Suppressor macrophage (primary cell): Measurements from ENCODE around the gene ITGA7.

Source experiments
- DNase-seq, 4 experiments: peaks; one replicate each; pipeline ENCODE4 v3.0.0-alpha.2; 2020 to 2022

Gene ITGA7

DNA sequence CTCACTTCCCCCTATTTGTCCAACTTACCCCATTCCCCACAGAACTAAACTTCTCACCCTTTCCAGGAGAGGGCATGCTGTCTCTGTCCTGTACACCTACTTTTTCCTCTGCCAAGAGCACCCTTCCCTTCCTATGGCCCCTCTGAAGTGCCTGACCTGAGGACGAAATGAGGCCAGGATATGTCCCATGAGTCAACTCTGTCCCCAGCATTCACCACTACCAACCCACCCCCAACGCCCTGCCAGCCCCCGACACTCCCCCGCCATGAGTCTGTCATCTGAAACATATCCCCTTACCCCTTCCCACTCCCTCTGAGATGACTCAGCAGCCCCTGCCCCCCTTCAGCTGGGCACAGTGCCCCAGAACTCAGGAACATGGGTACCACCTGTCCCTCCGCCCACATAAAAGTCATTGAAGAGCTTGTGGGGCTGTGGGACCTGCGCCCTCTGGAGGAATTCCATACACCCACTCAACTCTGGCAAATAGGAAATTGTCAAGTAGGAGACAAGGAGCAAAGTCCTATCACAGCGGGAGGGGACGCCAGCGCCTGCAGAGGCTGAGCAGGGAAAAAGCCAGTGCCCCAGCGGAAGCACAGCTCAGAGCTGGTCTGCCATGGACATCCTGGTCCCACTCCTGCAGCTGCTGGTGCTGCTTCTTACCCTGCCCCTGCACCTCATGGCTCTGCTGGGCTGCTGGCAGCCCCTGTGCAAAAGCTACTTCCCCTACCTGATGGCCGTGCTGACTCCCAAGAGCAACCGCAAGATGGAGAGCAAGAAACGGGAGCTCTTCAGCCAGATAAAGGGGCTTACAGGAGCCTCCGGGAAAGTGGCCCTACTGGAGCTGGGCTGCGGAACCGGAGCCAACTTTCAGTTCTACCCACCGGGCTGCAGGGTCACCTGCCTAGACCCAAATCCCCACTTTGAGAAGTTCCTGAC is 26.3 kb downstream of the ITGA7 start:
- peak; percentile 54 to 74 (median 70) for DNase-seq

DNA sequence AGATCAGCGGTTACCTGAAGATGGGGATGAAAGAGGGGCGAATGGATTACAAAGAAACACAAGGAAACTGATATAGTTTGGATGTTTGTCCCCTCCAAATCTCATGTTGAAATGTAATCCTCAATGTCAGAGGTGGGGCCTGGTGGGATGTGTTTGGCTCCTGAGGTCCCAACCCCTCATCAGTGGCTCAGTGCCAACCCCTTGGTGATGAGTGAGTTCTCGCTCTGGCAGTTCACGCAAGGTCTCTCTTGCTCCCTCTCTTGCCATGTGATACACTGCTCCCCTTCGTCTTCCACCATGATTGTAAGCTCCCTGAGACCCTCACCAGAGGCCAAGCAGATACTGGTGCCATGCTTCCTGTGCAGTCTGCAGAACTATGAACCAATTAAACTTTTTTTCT is 28.0 kb downstream of the ITGA7 start:
- no peak for DNase-seq

DNA sequence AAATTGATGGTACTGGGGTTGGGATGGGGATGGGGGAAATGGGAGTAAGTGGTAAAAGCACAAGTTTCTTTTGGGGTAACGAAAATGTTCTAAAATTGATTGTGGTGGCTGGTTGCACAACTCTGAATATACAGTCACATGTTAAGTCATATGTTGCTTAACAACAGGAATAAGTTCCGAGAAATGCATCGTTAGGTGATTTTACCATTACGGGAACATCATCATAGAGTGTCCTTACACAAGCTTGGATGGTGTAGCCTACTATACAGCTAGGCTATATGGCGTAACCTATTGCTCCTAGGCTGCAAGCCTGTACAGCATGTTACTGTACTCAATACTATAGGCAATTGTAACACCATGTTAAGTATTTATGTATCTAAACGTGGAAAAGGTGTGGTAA is 31.0 kb downstream of the ITGA7 start:
- DNase-seq, result peak; percentile 59 to 92 (median 80)

DNA sequence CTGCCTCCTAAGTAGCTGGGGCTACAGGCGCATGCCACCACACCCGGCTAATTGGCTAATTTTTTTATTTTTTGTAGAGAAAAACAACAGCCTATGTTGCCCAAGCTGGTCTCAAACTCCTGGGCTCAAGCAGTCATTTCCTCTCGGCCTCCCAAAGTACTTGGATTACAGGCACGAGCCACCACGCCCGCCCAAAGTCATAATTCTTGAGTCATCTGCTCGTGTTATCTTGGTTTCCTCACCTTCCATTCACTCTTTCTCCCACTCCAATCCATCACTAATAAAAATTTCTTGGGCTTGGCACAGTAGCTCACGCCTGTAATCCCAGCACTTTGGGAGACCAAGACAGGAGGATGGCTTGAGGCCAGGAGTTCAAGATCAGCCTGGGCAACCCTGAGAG is 32.0 kb downstream of the ITGA7 start:
- peak; percentile 42 to 71 (median 64) for DNase-seq

DNA sequence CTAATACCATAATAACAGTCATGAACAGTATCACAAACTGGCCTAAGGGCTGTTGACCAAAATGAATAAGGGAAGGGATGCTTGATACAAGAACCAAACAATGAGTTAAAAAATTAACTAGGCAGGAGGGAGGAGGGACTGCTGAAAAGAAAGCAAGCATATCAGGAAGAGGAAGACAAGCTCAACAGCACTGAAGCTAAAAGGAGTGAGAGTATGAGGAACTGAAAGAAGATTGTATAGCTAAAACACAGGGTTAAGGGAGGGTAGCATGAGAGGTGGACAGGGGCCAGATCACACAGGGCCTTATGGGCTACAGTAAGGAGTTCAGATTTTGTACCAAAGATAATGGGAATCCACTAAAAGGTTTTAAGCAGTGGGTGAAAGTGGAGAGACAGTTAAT is 34.1 kb downstream of the ITGA7 start:
- peak; percentile 39 to 81 (median 68) for DNase-seq

DNA sequence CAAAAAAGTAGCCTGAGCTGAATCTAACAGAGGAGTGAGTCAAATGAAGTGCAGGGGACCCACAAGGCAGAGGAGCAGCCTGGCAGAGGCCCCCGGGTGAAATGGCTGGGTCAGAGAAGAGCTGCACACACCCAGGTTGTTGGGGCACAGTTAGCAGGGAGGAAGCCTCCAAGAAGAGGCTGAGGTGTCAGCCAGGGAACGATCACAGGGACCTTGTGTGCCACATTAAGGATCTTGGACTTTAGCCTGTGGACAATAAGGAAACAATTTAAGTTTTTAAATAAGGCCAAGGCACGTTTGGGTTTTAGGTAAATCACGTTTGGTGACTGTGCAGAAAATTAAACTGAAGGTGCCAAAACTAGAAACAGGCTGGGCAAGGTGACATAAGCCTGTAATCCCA is 36.0 kb downstream of the ITGA7 start:
- no peak for DNase-seq

DNA sequence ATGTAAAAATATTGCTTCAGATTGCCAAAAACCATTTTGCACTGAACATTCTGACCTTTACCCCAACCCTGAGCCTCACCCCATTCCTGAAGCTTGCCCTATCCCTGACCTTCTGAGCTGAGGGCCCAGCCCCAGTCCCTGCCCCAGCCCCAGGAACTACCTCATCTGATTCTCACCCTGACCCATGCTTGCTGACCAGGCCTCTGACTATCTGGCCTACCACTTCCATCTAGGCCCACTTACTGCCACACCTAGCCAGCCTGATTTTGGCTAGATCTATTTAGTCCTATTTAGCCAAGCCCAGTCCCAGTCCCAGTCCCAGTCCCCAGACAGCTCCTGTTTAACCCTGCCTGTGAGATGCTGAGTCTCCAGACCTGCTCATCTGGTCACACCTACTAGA is 37.4 kb downstream of the ITGA7 start:
- no peak for DNase-seq

DNA sequence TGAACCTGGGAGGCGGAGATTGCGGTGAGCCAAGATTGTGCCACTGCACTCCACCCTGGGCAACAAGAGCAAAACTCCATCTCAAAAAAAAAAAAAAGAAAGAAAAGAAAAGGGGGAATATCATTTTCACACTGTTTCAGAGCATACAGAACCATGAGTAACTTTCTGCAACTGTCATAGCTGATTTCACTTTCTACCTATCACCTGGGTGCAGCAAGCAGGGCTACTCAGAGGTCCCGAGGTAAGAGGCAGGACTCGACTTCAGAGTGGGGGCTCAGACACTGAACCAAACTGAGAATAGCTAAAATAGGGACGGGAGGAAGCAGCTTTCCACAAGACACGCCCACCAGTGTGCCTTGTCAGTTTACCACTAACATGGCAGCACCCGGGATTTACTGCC is 41.2 kb downstream of the ITGA7 start:
- no peak for DNase-seq

DNA sequence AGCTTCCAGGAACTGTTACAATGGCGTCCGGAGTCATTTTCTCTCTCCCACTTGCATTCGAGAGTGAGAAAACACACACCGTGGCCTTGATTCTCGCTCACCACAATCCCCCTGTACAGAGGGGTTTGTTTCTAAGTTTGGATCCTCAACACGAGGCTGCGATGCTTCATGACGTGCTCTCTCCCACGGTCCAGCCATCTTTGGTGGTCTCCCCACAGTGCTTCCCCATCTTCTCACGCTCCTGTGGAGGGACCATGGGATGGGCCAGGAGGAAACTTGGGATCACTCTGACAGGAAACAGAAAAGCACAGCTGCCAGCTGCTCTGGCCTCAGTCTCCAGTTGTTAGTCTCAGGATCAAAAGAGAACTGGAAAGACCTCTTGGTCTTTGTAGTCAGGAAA is 42.9 kb downstream of the ITGA7 start:
- no peak for DNase-seq

DNA sequence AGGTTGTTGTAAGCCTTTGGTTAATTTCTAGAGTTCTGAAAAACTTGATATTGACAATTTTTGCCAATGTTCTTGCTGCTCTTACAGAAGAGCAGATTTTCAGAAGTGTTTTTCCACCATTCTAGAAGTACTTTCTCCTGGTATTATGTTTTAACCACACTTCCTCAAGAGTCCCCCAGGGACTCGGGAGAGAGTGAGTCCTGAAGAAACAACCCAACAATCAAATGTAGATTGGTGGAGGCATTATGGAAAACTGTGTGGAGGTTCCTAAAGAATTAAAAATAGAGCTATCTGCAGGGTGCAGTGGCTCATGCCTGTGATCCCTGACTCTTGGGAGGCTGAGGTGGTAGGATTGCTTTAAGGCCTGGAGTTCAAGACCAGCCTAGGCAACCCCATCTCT is 44.3 kb downstream of the ITGA7 start:
- no peak for DNase-seq

DNA sequence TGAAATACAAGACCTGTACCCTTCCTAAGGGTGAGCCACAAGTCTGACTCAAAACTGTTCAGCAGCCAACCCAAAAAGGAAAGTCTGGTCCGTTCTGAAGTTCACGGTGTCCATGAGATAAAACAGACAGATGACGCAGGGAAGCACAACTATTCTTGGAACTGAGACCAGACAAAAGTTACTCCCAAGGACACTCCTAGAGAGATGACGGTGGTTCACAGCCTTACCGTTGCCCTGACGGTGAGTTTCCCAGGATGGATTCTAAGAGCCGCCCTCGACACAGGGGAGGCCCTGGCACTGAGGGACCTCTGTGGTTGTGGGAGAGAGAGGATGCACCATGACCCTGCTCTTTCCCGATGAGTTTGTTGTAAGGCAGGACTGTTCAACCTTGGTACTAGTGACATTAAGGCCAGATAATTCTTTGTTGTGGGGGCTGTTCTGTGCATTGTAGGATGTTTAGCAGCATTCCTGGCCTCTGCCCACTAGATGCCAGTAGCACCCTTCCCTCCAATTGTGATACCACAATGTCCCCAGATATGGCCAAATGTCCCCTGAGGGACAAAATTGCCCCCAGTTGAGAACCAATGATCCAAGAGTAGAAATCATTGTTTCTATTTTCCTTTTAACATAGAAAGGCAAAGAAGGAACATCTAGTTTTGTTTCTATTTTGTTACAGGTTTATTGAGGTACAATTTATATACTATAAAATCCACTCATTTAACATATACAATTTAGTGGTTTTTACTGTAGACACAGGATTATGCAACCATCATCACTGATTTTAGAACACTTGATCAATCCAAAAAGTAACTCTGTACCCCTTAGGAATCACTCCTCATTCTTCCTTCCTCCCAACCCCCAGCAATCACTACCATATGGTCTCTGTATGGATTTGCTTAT is 48.0 kb downstream of the ITGA7 start:
- peak; percentile 71 to 75 (median 71) for DNase-seq

DNA sequence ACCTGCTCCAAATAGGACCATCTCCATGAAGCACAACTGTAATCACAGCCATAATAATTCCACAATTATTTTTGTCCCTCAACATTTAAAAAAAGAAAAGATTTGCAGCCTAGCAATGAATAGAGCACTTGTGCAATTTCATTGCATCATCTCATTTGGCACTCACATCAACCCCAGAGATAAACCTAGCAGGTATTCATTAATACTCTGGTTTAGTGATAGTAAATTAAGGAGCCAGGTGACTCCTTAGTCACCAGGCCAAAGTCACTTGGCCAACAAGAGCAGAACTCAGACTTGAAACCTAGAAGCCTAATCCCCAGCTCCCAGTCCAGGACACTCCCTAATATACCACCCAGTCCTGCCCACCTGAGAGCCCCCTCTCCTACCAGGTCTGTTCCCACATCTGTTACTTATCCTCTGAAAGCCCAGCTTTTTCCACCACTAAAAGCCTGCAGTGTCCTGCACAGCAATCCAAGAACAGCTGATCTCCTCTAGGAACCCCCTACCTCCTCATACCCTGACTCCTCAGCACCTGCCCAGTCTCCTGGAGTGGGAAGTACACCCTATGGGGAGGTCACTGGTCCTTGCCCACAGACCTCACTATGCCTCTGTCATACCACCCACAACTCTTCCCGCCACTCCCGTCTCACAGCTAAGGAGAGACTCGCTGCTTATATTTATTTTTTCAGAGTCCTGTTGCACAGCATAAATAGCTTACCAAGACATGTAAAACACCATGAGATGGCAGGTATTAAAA is 48.9 kb downstream of the ITGA7 start:
- DNase-seq, result no peak

DNA sequence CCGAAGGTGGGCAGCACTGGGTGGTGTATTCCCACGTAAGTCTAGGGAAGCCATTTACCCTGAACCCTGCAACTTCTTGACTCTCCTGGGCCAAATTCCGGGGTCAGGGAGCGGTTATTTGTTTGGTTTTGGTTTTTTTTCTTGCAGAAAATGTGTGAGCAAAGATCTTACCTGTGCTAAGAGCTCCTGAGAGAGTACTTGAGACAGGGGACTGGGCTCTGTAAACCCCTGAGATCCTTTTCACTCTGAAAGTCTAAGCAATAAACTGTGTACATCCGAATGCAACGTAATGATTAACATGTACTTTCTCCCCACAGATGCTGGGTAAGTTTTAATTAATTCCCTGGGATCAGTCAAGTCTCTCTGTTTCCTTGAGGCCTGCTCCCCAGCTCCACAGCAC is 49.5 kb downstream of the ITGA7 start:
- no peak for DNase-seq

DNA sequence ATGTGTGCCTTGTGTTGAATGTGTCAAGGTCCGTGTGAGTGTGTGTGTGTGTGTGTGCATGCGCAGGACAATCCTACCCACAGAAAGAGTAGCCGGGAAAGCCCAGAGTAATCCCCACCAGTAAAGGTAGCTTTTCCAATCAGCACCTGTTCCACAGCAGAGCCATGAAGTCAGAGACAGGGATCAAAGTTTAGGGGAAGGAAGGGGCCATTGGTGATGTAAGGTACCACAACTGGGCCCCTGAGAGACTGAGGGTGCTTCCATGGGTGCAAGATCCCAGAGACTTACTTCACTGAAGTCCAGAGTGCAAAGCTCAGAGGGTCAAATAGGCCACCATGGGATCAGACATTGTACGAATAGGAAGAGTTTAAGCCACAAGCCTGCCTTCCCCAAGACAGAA is 50.5 kb downstream of the ITGA7 start:
- no peak for DNase-seq

DNA sequence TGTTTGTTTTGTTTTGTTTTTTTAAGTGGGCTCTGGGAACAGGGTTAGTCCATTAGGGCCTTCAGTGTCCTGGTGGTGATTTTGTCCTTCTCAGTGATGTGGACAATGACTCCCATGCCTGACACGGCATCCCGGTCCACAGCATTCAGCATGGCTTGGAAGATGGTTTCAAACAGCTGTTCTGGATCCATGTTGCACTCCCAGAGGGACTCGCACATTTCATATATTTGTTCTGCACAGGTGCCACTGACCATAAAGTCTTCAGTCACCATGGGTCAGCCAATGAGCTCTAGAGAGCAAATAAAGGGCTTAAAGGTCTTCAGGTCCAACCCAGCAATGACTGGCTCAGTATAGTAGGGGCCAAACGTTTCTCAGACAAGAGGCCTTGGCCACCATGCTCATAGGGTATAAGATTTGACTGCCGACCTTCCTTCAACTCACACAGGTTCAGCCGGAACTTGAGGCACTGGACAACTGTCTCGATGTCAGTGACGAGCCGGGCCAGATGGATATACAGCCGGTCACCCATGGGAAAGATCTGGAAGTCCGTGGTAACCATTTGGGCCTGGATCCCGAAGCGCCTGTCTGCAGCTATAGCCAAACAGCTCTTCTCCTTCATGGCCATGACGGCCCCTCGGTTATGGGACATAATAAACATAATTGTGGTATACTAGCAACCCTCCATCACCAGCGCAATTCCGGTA is 53.0 kb downstream of the ITGA7 start:
- DNase-seq, result no peak

DNA sequence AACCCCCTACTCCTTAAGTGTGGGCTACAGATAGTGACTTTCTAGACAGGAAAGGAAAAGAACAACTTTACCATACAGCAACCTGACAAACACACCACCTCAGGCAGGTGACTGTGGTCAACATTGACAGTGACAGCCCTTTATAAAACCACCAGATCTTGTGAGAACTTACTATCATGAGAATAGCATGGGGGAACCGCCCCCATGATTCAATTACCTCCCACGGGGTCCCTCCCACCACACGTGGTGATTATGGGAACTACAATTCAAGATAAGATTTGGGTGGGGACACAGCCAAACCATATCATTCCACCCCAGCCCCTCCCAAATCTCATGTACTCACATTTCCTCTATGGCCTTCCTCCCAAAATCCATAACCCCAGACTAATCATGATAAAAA is 54.7 kb downstream of the ITGA7 start:
- DNase-seq, result no peak

DNA sequence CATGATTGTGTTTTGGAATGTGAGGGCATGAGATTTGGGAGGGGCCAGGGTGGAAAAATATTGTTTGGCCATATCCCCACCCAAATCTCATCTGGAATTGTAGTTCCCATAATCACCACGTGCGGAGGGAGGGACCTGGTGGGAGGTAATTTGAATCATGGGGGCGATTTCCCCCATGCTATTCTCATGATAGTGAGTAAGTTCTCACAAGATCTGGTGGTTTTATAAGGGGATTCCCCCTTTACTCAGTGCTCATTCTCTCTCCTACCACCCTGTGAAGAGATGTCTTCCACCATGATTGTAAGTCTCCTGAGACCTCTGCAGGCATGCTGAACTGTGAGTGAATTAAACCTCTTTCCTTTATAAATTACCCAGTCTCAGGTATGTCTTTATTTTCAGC is 55.4 kb downstream of the ITGA7 start:
- no peak for DNase-seq

DNA sequence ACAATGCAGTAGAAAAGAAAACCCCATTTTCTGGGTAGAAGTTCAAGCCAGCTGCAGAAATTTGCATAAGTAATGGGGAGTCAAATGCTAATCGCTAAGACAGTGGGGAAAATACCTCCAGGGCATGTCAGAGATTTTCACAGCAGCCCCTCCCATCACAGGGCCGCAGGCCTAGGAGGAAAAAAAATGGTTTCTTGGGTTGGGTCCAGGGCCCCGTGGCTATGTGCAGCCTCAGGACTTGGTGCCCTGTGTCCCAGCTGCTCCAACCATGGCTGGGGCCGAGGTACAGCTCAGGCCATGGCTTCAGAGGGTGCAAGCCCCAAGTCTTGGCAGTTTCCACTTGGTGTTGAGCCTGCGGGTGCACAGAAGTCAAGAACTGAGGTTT is 56.4 kb downstream of the ITGA7 start:
- no peak for DNase-seq

DNA sequence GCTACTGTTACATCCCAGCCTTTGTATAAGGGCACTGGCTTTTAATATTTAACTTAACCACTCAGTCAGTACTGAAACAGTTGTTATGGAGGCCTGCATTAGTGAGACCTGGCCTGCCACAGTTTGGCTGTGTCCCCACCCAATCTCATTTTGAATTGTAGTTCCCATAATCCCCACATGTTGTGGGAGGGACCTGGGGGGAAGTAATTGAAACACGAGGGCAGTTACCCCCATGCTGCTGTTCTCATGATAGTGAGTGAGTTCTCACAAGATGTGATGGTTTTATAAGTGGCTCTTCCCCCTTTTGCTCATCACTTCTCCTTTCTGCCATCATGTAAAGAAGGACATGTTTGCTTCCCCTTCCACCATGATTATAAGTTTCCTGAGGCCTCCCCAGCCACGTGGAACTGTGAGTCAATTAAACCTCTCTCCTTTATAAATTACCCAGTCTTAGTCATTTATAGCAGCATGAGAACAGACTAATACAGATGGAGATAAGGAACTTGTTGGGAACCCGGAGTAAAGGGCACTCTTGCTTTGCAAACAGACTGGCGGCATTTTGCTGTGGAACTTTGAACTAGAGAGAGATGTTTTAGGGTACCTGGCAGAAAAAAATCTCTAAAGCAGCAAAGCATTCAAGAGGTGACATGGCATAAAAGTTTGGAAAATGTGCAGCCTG is 56.9 kb downstream of the ITGA7 start:
- DNase-seq, result peak; percentile 69 to 91 (median 74)

DNA sequence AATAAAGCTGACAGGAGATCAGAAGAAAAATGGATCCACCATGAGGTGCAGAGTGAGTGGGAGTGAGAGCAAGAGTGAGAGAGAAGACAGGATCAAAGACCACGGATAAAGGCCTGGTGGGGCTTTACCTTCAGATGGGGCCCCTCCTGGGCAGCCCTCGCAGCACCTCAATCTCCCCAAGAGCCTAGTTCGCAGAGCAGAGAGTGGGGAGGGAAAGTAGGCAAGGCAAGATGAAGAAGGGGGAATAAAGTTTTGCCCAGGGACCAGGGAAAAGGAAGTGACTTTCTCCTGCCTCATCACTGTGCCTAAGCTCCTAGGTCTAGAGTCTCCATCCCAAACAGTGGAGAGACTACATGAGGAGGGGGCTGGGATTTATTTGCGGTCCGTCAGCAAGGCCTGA is 60.7 kb downstream of the ITGA7 start:
- DNase-seq, result no peak

DNA sequence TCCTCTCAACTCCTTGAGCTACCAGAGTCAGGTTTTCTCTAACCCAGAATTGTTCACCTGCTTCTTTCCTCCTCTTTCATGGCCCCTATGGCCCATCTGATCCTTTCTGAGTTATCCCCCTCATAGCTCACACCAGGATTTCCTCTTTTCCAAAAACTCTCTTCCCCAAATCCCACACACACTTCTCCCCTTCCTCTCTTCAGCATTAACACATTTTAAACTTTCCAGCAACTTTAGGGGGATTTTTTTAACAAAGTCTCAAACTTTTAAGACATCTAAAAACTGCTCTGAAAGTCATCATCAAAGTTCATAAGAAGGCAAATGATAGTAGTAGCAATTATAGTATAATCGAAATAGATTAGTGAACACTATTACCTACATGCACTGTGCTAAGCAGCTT is 63.1 kb downstream of the ITGA7 start:
- DNase-seq, result no peak

DNA sequence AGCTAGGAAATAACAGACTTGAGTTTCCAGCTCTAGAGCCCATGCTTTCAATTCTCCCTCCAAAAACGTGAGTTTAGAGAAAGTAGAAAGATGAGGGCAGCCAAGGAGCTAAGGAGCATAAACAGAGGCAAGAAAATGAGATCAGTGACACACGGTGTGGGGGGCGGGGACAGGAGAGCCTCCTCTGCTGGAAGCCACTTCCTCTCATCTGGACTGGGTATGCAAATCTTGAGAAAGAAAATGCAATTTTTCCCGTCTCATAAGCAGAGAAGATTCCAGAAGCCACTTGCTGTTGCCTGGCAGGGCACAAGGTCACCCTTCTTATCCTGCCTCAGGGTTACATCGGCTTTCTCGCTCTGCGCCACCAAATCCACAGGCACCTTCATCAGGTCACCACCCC is 65.0 kb downstream of the ITGA7 start:
- DNase-seq, result peak; percentile 25 to 64 (median 60)
